Body of pancreas (tissue), 4 donors: ENCODE data around the gene LRP1.

Experiments
- POLR2A ChIP-seq, 3 donors: fragments of 450-650 bp; IDR thresholded peaks; one replicate each; pipeline ENCODE4 v1.6.1; 2016; ENCODE audit warnings: antibody characterized with exemption in 3 of 3, mild to moderate bottlenecking in 2 of 3
- TF ChIP-seq, protein P1 (sequence below), 7 experiments: fragments of 450-650 bp in 4 of 7; fragments of 200-600 bp in 3 of 7; sonication (generic) in 3 of 7; IDR thresholded peaks; one replicate each; pipeline ENCODE4 v1.5.1; 2016 to 2019; ENCODE audit warnings: antibody characterized with exemption in 7 of 7

DNA sequence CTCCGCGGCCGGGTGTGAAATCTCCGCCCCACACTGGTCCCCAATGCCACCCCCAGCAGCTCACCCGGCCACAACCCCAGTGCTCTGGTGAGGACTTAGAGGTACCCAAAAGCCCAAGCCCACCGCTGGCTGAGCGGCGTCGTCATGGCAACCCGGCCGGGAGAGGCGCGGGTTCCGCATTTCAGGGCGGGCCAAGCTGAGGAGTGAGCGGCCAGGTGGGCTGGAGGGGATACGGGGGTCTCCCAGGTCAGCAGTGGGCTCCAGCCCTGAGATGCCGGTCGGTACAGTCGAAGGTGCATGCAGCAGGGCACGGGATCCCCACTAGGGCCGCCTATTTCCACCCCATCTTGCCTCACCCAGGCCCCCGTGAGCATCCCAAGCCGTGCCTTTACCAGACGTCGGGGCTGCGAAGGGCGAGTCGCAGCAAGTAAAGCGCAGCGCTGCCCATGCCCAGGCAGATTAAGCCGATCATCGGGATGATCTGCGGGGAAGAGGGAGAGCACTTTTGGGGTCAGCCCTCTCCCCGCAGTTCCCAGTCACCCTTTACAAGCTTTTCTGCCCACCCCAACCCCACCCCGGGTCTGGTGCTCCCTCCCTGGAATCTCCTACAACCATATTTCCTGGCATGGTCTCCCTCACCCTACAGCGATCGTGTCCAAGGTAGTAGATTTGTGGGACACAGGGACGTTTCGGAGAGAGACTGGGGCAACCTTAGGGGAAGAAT is 108.1 kb downstream of the LRP1 start:
- TF ChIP-seq, protein P1, sequence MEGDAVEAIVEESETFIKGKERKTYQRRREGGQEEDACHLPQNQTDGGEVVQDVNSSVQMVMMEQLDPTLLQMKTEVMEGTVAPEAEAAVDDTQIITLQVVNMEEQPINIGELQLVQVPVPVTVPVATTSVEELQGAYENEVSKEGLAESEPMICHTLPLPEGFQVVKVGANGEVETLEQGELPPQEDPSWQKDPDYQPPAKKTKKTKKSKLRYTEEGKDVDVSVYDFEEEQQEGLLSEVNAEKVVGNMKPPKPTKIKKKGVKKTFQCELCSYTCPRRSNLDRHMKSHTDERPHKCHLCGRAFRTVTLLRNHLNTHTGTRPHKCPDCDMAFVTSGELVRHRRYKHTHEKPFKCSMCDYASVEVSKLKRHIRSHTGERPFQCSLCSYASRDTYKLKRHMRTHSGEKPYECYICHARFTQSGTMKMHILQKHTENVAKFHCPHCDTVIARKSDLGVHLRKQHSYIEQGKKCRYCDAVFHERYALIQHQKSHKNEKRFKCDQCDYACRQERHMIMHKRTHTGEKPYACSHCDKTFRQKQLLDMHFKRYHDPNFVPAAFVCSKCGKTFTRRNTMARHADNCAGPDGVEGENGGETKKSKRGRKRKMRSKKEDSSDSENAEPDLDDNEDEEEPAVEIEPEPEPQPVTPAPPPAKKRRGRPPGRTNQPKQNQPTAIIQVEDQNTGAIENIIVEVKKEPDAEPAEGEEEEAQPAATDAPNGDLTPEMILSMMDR (IDR thresholded peaks at IDR 0.05): no peak
- no peak for TF ChIP-seq POLR2A (IDR thresholded peaks at IDR 0.05)
